ENCODE results near the gene TMEM114.

The TMEM114 gene

GRCh38 chr16:8581831-8582580, 8.3 kb downstream of the TMEM114 start:
- Histone ChIP-seq H3K27me3 (ENCODE audit: insufficient read depth, poor library complexity, severe bottlenecking) (no peaks in the 10 kb centered on the region), H3K4me3 (replicated peaks; ENCODE audit: insufficient read depth, low read length) (no peak overlapping the region), H3K27ac (replicated peaks) (0 out of 2 replicates have a peak overlapping the region, but pooled peaks have one; percentile 26)
- peak in 1 of 2 experiments; percentile 52 for DNase-seq (ENCODE audit: low read depth in 1 of 2, low spot score in 1 of 2)
- no peak for TF ChIP-seq REST (IDR thresholded peaks at IDR 0.05; ENCODE audit: insufficient replicate concordance, low read depth)
- peak; percentile 98 for TF ChIP-seq SPI1 (IDR thresholded peaks at IDR 0.05; ENCODE audit: borderline replicate concordance, low read depth)

- Histone ChIP-seq H3K4me3 (replicated peaks; ENCODE audit: insufficient read depth, low read length) (no peak overlapping the region), H3K27me3 (ENCODE audit: insufficient read depth, poor library complexity, severe bottlenecking) (no peaks in the 10 kb centered on the region), H3K27ac (replicated peaks) (no peak overlapping the region)
- TF ChIP-seq POLR2AphosphoS5 (IDR thresholded peaks at IDR 0.05; ENCODE audit: low read depth): no peak
- no peak for TF ChIP-seq REST (IDR thresholded peaks at IDR 0.05; ENCODE audit: insufficient replicate concordance, low read depth)
- TF ChIP-seq GABPA (IDR thresholded peaks at IDR 0.05; ENCODE audit: low read depth): no peak
- TF ChIP-seq SPI1 (IDR thresholded peaks at IDR 0.05; ENCODE audit: borderline replicate concordance, low read depth): no peak
- TF ChIP-seq CTCF (IDR thresholded peaks at IDR 0.05; ENCODE audit: insufficient read depth, low read length): no peak
- no peak for DNase-seq (ENCODE audit: low read depth in 1 of 2, low spot score in 1 of 2)
Observed at GRCh38 chr16:8579559-8579958, 10.8 kb downstream of the TMEM114 start.

GRCh38 chr16:8577678-8578304, 12.5 kb downstream of the TMEM114 start:
- H3K27me3 ChIP-seq (ENCODE audit: insufficient read depth, poor library complexity, severe bottlenecking): no peaks in the 10 kb centered on the region
- no peak for TF ChIP-seq CTCF (IDR thresholded peaks at IDR 0.05; ENCODE audit: insufficient read depth, low read length)
- TF ChIP-seq SPI1 (IDR thresholded peaks at IDR 0.05; ENCODE audit: borderline replicate concordance, low read depth): no peak
- TF ChIP-seq POLR2AphosphoS5 (IDR thresholded peaks at IDR 0.05; ENCODE audit: low read depth): no peak
- no peak for TF ChIP-seq GABPA (IDR thresholded peaks at IDR 0.05; ENCODE audit: low read depth)
- no peak for TF ChIP-seq REST (IDR thresholded peaks at IDR 0.05; ENCODE audit: insufficient replicate concordance, low read depth)
- H3K27ac ChIP-seq (replicated peaks): no peak overlapping the region
- no peak overlapping the region for H3K4me3 ChIP-seq (replicated peaks; ENCODE audit: insufficient read depth, low read length)
- no peak for DNase-seq (ENCODE audit: low read depth in 1 of 2, low spot score in 1 of 2)
